ENCODE data around the gene CENPA.

The CENPA gene

GRCh38 chr2:26763019-26763418, 22.8 kb upstream of the CENPA start:
- DNase-seq: no peak

GRCh38 chr2:26764078-26764887, 21.6 kb upstream of the CENPA start, which contains the start of gene SLC35F6:
Gene SLC35F6, plus strand, starts transcription at chr2:26764284. Its CDS starts 66 bp downstream, at chr2:26764350.
- peak; percentile 75 to 87 (median 77) for DNase-seq

- no peak for DNase-seq
Measured at GRCh38 chr2:26764906-26765305, 20.9 kb upstream of the CENPA start.

GRCh38 chr2:26765475-26766200, 20.2 kb upstream of the CENPA start:
- DNase-seq: no peak

GRCh38 chr2:26767129-26767528, 18.7 kb upstream of the CENPA start:
- no peak for DNase-seq

- no peak for DNase-seq
Measured at GRCh38 chr2:26767894-26768487, 17.9 kb upstream of the CENPA start.

GRCh38 chr2:26768759-26769088, 17.1 kb upstream of the CENPA start:
- no peak for DNase-seq

GRCh38 chr2:26769089-26769761, 16.6 kb upstream of the CENPA start:
- no peak for DNase-seq

- DNase-seq: peak in 3 of 5 donors; percentile 14 to 22 (median 21)
Measured at GRCh38 chr2:26770986-26771586, 14.8 kb upstream of the CENPA start.

- DNase-seq: peak in 3 of 5 donors; percentile 8 to 68 (median 13)
Measured at GRCh38 chr2:26772064-26773001, 13.5 kb upstream of the CENPA start.

GRCh38 chr2:26776195-26776800, 9.6 kb upstream of the CENPA start:
- no peak for DNase-seq

GRCh38 chr2:26778098-26778497, 7.8 kb upstream of the CENPA start:
- DNase-seq: no peak

- DNase-seq: no peak
Measured at GRCh38 chr2:26778507-26778906, 7.3 kb upstream of the CENPA start.

- no peak for DNase-seq
Measured at GRCh38 chr2:26780203-26780760, 5.6 kb upstream of the CENPA start.

GRCh38 chr2:26782876-26783704, 2.8 kb upstream of the CENPA start:
- DNase-seq: no peak

GRCh38 chr2:26784570-26785234, 1.2 kb upstream of the CENPA start:
- DNase-seq: no peak

GRCh38 chr2:26786207-26787028, 562 bp downstream of the CENPA start:
- DNase-seq: peak in 1 of 5 donors; percentile 37

GRCh38 chr2:26792720-26793119, 6.9 kb downstream of the CENPA start:
- DNase-seq: no peak
